Measurements from ENCODE around the gene ADGRG3. TPM values are rescaled to one million over a fixed set of nuclear protein-coding genes. Genes with fewer than 3 reads are reported as not detected.

ADGRG3 gene
- total and polyA plus RNA-seq, 10 of the 15 experiments (the other 5 are each of a cell fraction or from before 2014, with no cell fraction given) = 0.10 to 0.11 (median 0.10) TPM; not detected in 7

- BruUV-seq (replicated peaks) = no TSS peak
- ChIA-PET RAD21 (ENCODE audit: unreplicated experiment) (no interaction called here), CTCF (no interaction called here), SMC1A (ENCODE audit: uncharacterized antibody, unreplicated experiment) (no interaction called here), POLR2A (no interaction called here)
- H3K4me3 ChIP-seq = no peak overlapping the region
- intact Hi-C loops (cut with micrococcal nuclease; ENCODE audit: unreplicated experiment) (no loop called here), in situ Hi-C loops (cut with MboI) (no loop called here)
- H2AFZ ChIP-seq (ENCODE audit: control insufficient read depth, low read depth, low read length) = no peak overlapping the region
- no peak for ATAC-seq
- H3K79me2 ChIP-seq (ENCODE audit: control insufficient read depth, insufficient read depth, low read length) = no peaks in the 10 kb centered on the region
- no peak for FAIRE-seq
- H3K36me3 ChIP-seq (ENCODE audit: control insufficient read depth in 2 of 2, insufficient read depth in 2 of 2, low read length in 1 of 2) = no peaks in the 10 kb centered on the region
- no peaks in the 10 kb centered on the region for H3K27me3 ChIP-seq (replicated peaks in 1 of 2; ENCODE audit: control insufficient read depth in 2 of 2, insufficient read depth in 2 of 2, low read length in 1 of 2)
- H3K4me1 ChIP-seq (ENCODE audit: control insufficient read depth, insufficient read depth, low read length) = no peaks in the 10 kb centered on the region
- H3K9me3 ChIP-seq (replicated peaks; ENCODE audit: control insufficient read depth, insufficient read depth, low read length) = no peaks in the 10 kb centered on the region
- no peak overlapping the region for H3K27ac ChIP-seq (ENCODE audit: control insufficient read depth, insufficient read depth)
- WGBS (ENCODE audit: insufficient coverage, insufficient replicate concordance, low lambda C conversion rate, missing lambda C conversion rate) = 34% methylated on average over 4 of the region's 4 CpGs
- H3K4me2 ChIP-seq (ENCODE audit: control insufficient read depth, insufficient read depth) = no peak overlapping the region
- DNase-seq (ENCODE audit: low read depth, low spot score) = no peak
- no peaks in the 10 kb centered on the region for H4K20me1 ChIP-seq (ENCODE audit: control insufficient read depth, insufficient read depth)
- no peak overlapping the region for H3K9ac ChIP-seq (ENCODE audit: control insufficient read depth, insufficient read depth, low read length)
- TF ChIP-seq POU2F2 (IDR thresholded peaks at IDR 0.05; ENCODE audit: borderline replicate concordance, low read depth, low read length) = no peak
- no peak for TF ChIP-seq PBX3 (IDR thresholded peaks at IDR 0.05; ENCODE audit: insufficient replicate concordance, low read depth, low read length)
- TF ChIP-seq MTA3 (IDR thresholded peaks at IDR 0.05; ENCODE audit: borderline replicate concordance, low read length) = no peak
- no peak for TF ChIP-seq RELA (IDR thresholded peaks at IDR 0.05; ENCODE audit: borderline replicate concordance, partially characterized antibody)
- TF ChIP-seq RCOR1 (conservative IDR thresholded peaks at IDR 0.05; ENCODE audit: low read depth, low read length) = no peak
- no peak for TF ChIP-seq USF1 (IDR thresholded peaks at IDR 0.05; ENCODE audit: borderline replicate concordance, extremely low read length, insufficient read depth, low read depth, low read length)
- no peak for TF ChIP-seq ZNF217 (IDR thresholded peaks at IDR 0.05)
- TF ChIP-seq USF2 (IDR thresholded peaks at IDR 0.05; ENCODE audit: borderline replicate concordance, low read depth, low read length) = no peak
- TF ChIP-seq MYC (IDR thresholded peaks at IDR 0.05; ENCODE audit: insufficient read depth, insufficient read length, insufficient replicate concordance, low read length, severe bottlenecking) = no peak
- no peak for TF ChIP-seq POLR2AphosphoS2 (IDR thresholded peaks at IDR 0.05; ENCODE audit: low read depth, low read length)
- TF ChIP-seq NR2C1 (IDR thresholded peaks at IDR 0.05) = no peak
- no peak for TF ChIP-seq FOXM1 (IDR thresholded peaks at IDR 0.05; ENCODE audit: low read depth, low read length)
- TF ChIP-seq NKRF (conservative IDR thresholded peaks at IDR 0.05) = no peak
Observed at GRCh38 chr16:57704905-57705852, 37.1 kb downstream of the ADGRG3 start.
